Mucosa of descending colon (tissue), 3 donors: Measurements from ENCODE around the gene MAN2A2. TPM values are rescaled to one million over a fixed set of nuclear protein-coding genes. Genes with fewer than 3 reads are reported as not detected.

Experiments used
- ATAC-seq: fragments of 200-7000 bp; cut with Tn5 transposase; one replicate; pipeline ENCODE4 v1.9.1; 2020; ENCODE audit warnings: mild to moderate bottlenecking, moderate library complexity
- DNase-seq, 3 donors: peaks; one replicate each; pipeline ENCODE4 v3.0.0-alpha.2; 2020
- H3K36me3 ChIP-seq: fragments of 200-600 bp; one replicate; pipeline ENCODE4 v1.8.0; 2021; ENCODE audit warnings: low read depth, mild to moderate bottlenecking
- H3K4me1 ChIP-seq: fragments of 200-600 bp; one replicate; pipeline ENCODE4 v1.8.0; 2021; ENCODE audit warnings: low read depth, mild to moderate bottlenecking
- H3K4me3 ChIP-seq: fragments of 200-600 bp; one replicate; pipeline ENCODE4 v1.8.0; 2021; ENCODE audit warnings: mild to moderate bottlenecking
- H3K9me3 ChIP-seq: fragments of 200-600 bp; one replicate; pipeline ENCODE4 v1.8.0; 2021; ENCODE audit warnings: mild to moderate bottlenecking
- intact Hi-C, 2 donors: fragments of 100-400 bp; cut with DNase I in 1 of 2; cut with micrococcal nuclease in 1 of 2; formaldehyde crosslinking; loops; one replicate each; pipeline versions ENCODE4 v1.11.0 to v1.11.1; 2022; cut with DNase I, micrococcal nuclease
- total RNA-seq, 3 donors: library from RNA; stranded (reverse); fragmentation: NEBNext Ultra II Directional in 2 of 3; extraction: Animal tissue kit (Norgen Biotek cat#: 25700) in 2 of 3; gene quantifications; one replicate each; pipeline versions ENCODE4 v1.2.1 to v1.2.4, GENCODE V29; 2021 to 2023
- TF ChIP-seq, protein P1 (sequence below): fragments of 200-600 bp; IDR thresholded peaks from one replicate; pipeline ENCODE4 v1.8.0; 2022; ENCODE audit warnings: antibody characterized with exemption, mild to moderate bottlenecking
- donor health status: DM: no; HTN: no; CAD: no; lungs with moderate emphysema.
- donor health status: DM: no; HTN: no; CAD: no.
- donor health status: DM: no; HTN: yes; CAD: no.

The MAN2A2 gene
- total RNA-seq, 3 donors from 2014 or later = 50.9 to 75.8 (median 75.3) TPM

GRCh38 chr15:90901175-90902039, 1.7 kb upstream of the MAN2A2 start:
- H3K9me3 ChIP-seq = no peaks in the 10 kb centered on the region
- DNase-seq = peak in 1 of 3 donors; percentile 34
- no peaks in the 10 kb centered on the region for H3K36me3 ChIP-seq
- TF ChIP-seq, protein P1, sequence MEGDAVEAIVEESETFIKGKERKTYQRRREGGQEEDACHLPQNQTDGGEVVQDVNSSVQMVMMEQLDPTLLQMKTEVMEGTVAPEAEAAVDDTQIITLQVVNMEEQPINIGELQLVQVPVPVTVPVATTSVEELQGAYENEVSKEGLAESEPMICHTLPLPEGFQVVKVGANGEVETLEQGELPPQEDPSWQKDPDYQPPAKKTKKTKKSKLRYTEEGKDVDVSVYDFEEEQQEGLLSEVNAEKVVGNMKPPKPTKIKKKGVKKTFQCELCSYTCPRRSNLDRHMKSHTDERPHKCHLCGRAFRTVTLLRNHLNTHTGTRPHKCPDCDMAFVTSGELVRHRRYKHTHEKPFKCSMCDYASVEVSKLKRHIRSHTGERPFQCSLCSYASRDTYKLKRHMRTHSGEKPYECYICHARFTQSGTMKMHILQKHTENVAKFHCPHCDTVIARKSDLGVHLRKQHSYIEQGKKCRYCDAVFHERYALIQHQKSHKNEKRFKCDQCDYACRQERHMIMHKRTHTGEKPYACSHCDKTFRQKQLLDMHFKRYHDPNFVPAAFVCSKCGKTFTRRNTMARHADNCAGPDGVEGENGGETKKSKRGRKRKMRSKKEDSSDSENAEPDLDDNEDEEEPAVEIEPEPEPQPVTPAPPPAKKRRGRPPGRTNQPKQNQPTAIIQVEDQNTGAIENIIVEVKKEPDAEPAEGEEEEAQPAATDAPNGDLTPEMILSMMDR = no peak
- intact Hi-C loops = no loop called here
- ATAC-seq = no peak
- peaks cover 19% of the 10 kb centered on the region for H3K4me1 ChIP-seq
- no peak overlapping the region for H3K4me3 ChIP-seq

DNA sequence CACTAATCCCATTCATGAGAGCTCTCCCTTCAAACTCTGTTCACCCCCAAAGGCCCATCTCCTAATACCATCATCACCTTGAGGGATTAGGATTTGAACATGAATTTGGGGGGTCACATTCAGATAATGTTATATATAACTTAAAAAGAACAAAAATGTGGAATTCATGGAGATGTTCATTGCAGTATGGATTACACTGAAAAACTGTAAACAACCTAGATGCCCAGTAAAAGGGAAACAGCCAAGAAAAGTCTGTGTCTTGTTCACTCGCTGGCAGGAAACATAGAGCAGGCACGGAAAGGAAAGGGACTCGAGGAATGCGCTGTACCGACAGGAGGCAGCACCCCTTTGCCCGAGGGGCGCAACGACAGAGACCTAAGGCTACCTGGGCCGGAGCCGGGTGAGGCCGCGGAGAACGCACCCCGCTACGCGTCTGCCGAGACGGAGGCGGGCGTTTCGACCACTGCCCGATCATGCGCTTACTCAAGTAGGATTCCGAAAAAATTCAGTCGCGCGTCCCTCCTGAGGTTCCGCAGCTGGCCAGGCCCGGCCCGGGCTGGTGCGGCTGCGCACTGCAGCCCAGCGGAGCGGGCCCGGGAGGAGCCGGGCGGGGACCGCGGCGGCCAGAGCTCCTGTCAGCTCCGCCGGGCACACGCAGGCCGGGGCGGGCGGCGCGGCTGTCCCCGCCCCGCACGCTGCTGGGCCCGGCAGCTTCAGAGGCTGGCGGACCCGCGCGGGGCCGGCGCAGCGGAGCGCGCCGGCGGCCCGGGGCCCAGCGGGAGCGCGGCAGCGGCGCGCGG, 862 bp upstream of the MAN2A2 start:
- Histone ChIP-seq H3K9me3 (no peaks in the 10 kb centered on the region), H3K4me3 (peak overlapping the region; percentile 70), H3K4me1 (peaks cover 19% of the 10 kb centered on the region), H3K36me3 (no peaks in the 10 kb centered on the region)
- DNase-seq (peak; percentile 86 to 88 (median 87)), ATAC-seq (peak; percentile 90)
- TF ChIP-seq, protein P1 = peak; percentile 85
- intact Hi-C loops = no loop called here

- ATAC-seq (peak; percentile 37), DNase-seq (peak; percentile 42 to 54 (median 48))
- peaks cover 19% of the 10 kb centered on the region for H3K4me1 ChIP-seq
- TF ChIP-seq, protein P1 = no peak
- no peak overlapping the region for H3K4me3 ChIP-seq
- intact Hi-C loops = no loop called here
- no peaks in the 10 kb centered on the region for H3K9me3 ChIP-seq
- H3K36me3 ChIP-seq = no peaks in the 10 kb centered on the region
Observed at GRCh38 chr15:90903733-90904536, 833 bp downstream of the MAN2A2 start.

DNA sequence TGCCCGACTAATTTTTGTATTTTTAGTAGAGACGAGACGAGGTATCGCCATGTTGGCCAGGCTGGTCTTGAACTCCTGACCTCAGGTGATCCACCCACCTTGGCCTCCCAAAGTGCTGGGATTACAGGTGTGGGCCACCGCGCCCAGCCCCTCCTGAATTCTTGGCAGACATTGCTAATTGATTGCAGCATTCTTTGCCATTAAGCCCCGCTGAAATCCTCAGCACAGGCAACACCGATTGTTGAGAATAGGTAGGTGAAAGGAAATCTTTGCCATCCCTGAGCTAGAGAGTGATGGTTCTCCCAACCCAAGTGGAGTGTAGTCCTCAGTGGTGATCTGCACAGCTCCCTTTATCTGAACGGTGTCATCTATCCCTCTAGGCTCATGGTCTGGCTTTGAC, 1.6 kb downstream of the MAN2A2 start:
- H3K36me3 ChIP-seq = no peaks in the 10 kb centered on the region
- intact Hi-C loops = no loop called here
- no peaks in the 10 kb centered on the region for H3K9me3 ChIP-seq
- peak in 1 of 3 donors; percentile 9 for DNase-seq
- peaks cover 19% of the 10 kb centered on the region for H3K4me1 ChIP-seq
- TF ChIP-seq, protein P1 = no peak
- ATAC-seq = no peak
- no peak overlapping the region for H3K4me3 ChIP-seq
